GM23248 (cell line): ENCODE measurements around the gene MIGA2.

Source experiments
- EZH2 ChIP-seq: fragments of 200-600 bp; sonication (generic); IDR thresholded peaks from 2 replicates; pipeline ENCODE4 v1.6.1; 2018; ENCODE audit warnings: antibody characterized with exemption, mild to moderate bottlenecking; ENCODE audit not compliant: insufficient read depth, poor library complexity, severe bottlenecking
- EZH2phosphoT487 ChIP-seq: fragments of 200-600 bp; sonication (generic); IDR thresholded peaks from 2 replicates; pipeline ENCODE4 v1.6.1; 2018; ENCODE audit warnings: antibody characterized with exemption, moderate library complexity, mild to moderate bottlenecking, low read depth; ENCODE audit not compliant: insufficient read depth

- no peak for TF ChIP-seq EZH2
- TF ChIP-seq EZH2phosphoT487: no peak
Measured at GRCh38 chr9:129063061-129063460, 26.6 kb downstream of the MIGA2 start.
